Keratinocyte (primary cell): ENCODE results near the gene ZNF446. TPM values are rescaled to one million over a fixed set of nuclear protein-coding genes. Genes with fewer than 3 reads are reported as not detected.

Experiments
- DNase-seq: peaks from one replicate; pipeline ENCODE4 v3.0.0-alpha.2; 2011; ENCODE audit warnings: low read depth, missing footprints, low spot score
- FAIRE-seq: peaks from 2 replicates; lab custom pipeline; 2011; peaks lifted over from hg19 to GRCh38; lab: Jason Lieb, UNC
- H2AFZ ChIP-seq: 2 replicates; pipeline ENCODE4 v1.6.0; 2012; ENCODE audit warnings: low read length, control low read depth, inconsistent platforms; ENCODE audit not compliant: control insufficient read depth
- H3K27ac ChIP-seq: 2 replicates; pipeline ENCODE4 v1.5.1; 2011; ENCODE audit warnings: low read length; ENCODE audit not compliant: control insufficient read depth, insufficient read depth
- H3K27me3 ChIP-seq: 3 replicates; pipeline ENCODE4 v1.6.0; 2011; ENCODE audit warnings: low read length; ENCODE audit not compliant: control insufficient read depth, insufficient read depth; ENCODE audit errors: extremely low read depth
- H3K36me3 ChIP-seq, 2 experiments: 2 replicates in 1 of 2; 3 replicates in 1 of 2; pipeline ENCODE4 v1.5.1; 2011; ENCODE audit warnings: low read length in 2 of 2, mild to moderate bottlenecking in 1 of 2; ENCODE audit not compliant: control insufficient read depth in 2 of 2, insufficient read depth in 2 of 2; ENCODE audit errors: extremely low read depth in 1 of 2
- H3K4me1 ChIP-seq: 3 replicates; pipeline ENCODE4 v1.5.1; 2011; ENCODE audit warnings: low read length; ENCODE audit not compliant: control insufficient read depth, insufficient read depth; ENCODE audit errors: extremely low read depth
- H3K4me2 ChIP-seq: 3 replicates; pipeline ENCODE4 v1.6.0; 2011; ENCODE audit warnings: low read depth, low read length; ENCODE audit not compliant: control insufficient read depth, insufficient read depth; ENCODE audit errors: extremely low read depth
- H3K4me3 ChIP-seq, 3 experiments: fragments of 200-600 bp in 1 of 3; sonication (generic) in 1 of 3; 2 replicates in 2 of 3; 3 replicates in 1 of 3; pipeline ENCODE4 v1.5.1; 2011 to 2016; ENCODE audit warnings: low read length in 3 of 3, mild to moderate bottlenecking in 3 of 3, control low read depth in 2 of 3, inconsistent platforms in 1 of 3, low read depth in 1 of 3, mixed read lengths in 1 of 3, mixed run types in 1 of 3, moderate library complexity in 1 of 3; ENCODE audit not compliant: control insufficient read depth in 2 of 3, insufficient read depth in 2 of 3; ENCODE audit errors: extremely low read depth in 1 of 3
- H3K79me2 ChIP-seq: 2 replicates; pipeline ENCODE4 v1.6.0; 2012; ENCODE audit warnings: low read length; ENCODE audit not compliant: control insufficient read depth, insufficient read depth
- H3K9ac ChIP-seq: 3 replicates; pipeline ENCODE4 v1.6.0; 2011; ENCODE audit warnings: low read length; ENCODE audit not compliant: control insufficient read depth, insufficient read depth; ENCODE audit errors: extremely low read depth
- H3K9me1 ChIP-seq: 3 replicates; pipeline ENCODE4 v1.6.0; 2011; ENCODE audit warnings: low read length; ENCODE audit not compliant: control insufficient read depth, insufficient read depth; ENCODE audit errors: extremely low read depth
- H3K9me3 ChIP-seq: 2 replicates; pipeline ENCODE4 v1.5.1; 2012; ENCODE audit warnings: low read depth, low read length; ENCODE audit not compliant: control insufficient read depth
- H4K20me1 ChIP-seq: 3 replicates; pipeline ENCODE4 v1.6.0; 2011; ENCODE audit warnings: low read length; ENCODE audit not compliant: control insufficient read depth, insufficient read depth; ENCODE audit errors: extremely low read depth
- EZH2 ChIP-seq: IDR thresholded peaks from one replicate; pipeline ENCODE4 v1.6.1; 2012; ENCODE audit warnings: inconsistent platforms, mild to moderate bottlenecking, low read length, moderate library complexity
- dilution Hi-C: fragments of 300-500 bp; cut with MboI; formaldehyde crosslinking; loops from one replicate; pipeline ENCODE4 v1.7.0; 2020; ENCODE audit warnings: low sequenced_read_pairs; ENCODE audit not compliant: extremely low pct_ligation_motif_present
- polyA plus RNA-seq, 5 experiments: library from polyadenylated mRNA; depleted of rRNA in 3 of 5; stranded (reverse) in 3 of 5; stranded (forward) in 1 of 5; unstranded in 1 of 5; fragments of >200 nt; gene quantifications; 1 replicate in 1 of 5; 2 replicates in 3 of 5; 3 replicates in 1 of 5; pipeline versions ENCODE4 v1.2.1 to v1.2.3, GENCODE V29; 2011 to 2012; ENCODE audit warnings: missing spikeins in 2 of 5, low read depth in 1 of 5, low replicate concordance in 1 of 5
- TF ChIP-seq, protein P1 (sequence below), 3 experiments: IDR thresholded peaks in 1 of 3; conservative IDR thresholded peaks in 1 of 3; optimal IDR thresholded peaks in 1 of 3; 2 replicates in 2 of 3; 3 replicates in 1 of 3; pipeline versions ENCODE3 to v1.5.1; 2011; ENCODE audit warnings: low read length in 3 of 3, mild to moderate bottlenecking in 3 of 3, moderate library complexity in 2 of 3, control low read depth in 1 of 3, inconsistent platforms in 1 of 3; ENCODE audit not compliant: insufficient read depth in 2 of 3; ENCODE audit errors: extremely low read depth in 1 of 3

The ZNF446 gene
- polyA plus RNA-seq, 1 donor (not counting 4 experiments of a cell fraction or from before 2014, with no cell fraction given), result 2.1 TPM

DNA sequence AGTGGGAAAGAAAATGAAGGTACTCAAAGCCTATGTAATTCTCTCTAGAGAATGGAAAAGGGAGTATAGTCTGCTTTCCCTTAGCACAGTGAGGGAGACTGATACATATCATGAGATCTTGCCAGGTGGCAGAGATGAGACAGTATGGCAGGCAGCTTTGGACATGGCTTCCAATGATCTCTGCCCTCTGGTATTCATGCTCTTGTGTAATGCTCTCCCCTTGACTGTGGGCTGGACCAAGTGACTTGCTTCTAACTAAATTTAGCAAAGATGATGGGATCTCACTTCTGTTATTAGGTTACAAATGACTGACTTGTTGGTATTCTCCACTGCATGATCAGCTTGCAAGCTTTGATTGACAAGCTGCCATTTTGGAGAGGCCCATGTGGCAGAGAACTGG, 46.4 kb upstream of the ZNF446 start:
- TF ChIP-seq, protein P1, sequence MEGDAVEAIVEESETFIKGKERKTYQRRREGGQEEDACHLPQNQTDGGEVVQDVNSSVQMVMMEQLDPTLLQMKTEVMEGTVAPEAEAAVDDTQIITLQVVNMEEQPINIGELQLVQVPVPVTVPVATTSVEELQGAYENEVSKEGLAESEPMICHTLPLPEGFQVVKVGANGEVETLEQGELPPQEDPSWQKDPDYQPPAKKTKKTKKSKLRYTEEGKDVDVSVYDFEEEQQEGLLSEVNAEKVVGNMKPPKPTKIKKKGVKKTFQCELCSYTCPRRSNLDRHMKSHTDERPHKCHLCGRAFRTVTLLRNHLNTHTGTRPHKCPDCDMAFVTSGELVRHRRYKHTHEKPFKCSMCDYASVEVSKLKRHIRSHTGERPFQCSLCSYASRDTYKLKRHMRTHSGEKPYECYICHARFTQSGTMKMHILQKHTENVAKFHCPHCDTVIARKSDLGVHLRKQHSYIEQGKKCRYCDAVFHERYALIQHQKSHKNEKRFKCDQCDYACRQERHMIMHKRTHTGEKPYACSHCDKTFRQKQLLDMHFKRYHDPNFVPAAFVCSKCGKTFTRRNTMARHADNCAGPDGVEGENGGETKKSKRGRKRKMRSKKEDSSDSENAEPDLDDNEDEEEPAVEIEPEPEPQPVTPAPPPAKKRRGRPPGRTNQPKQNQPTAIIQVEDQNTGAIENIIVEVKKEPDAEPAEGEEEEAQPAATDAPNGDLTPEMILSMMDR (optimal IDR thresholded peaks at IDR 0.05 in 1 of 3, IDR thresholded peaks at IDR 0.05 in 1 of 3, conservative IDR thresholded peaks at IDR 0.05 in 1 of 3; ENCODE audit: extremely low read depth in 1 of 3, insufficient read depth in 2 of 3, low read length in 3 of 3), result no peak
- TF ChIP-seq EZH2, result no peak
- no peaks in the 10 kb centered on the region for H3K27me3 ChIP-seq
- H2AFZ ChIP-seq, result no peak overlapping the region
- dilution Hi-C loops, result no loop called here
- H3K27ac ChIP-seq, result no peak overlapping the region
- H3K4me2 ChIP-seq, result no peak overlapping the region
- peaks cover 16% of the 10 kb centered on the region for H3K4me1 ChIP-seq
- FAIRE-seq, result no peak
- H3K9me1 ChIP-seq, result no peaks in the 10 kb centered on the region
- H3K79me2 ChIP-seq, result no peaks in the 10 kb centered on the region
- H4K20me1 ChIP-seq, result no peaks in the 10 kb centered on the region
- H3K4me3 ChIP-seq, result no peak overlapping the region
- no peak overlapping the region for H3K9ac ChIP-seq
- DNase-seq, result no peak
- H3K36me3 ChIP-seq, result peaks cover 14 to 17% of the 10 kb centered on the region in 2 experiments
- H3K9me3 ChIP-seq, result peaks cover 37% of the 10 kb centered on the region

DNA sequence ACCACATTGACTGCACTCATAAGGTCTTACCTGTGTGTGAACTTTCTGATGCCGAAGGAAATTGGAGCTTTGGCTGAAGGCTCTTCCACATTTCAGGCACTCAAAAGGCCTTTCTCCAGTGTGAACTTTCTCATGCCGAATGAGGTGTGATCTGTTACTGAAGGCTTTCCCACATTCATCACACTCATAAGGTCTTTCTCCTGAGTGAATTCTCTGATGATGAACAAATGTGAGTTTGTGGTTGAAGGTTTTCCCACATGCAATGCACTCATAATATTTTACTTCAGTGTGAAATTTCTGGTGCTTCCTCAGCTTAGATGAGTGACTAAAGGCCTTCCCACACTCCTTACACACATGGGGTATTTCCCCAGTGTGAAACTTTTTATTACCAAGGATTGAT, 41.9 kb upstream of the ZNF446 start:
- TF ChIP-seq EZH2, result no peak
- TF ChIP-seq, protein P1 (optimal IDR thresholded peaks at IDR 0.05 in 1 of 3, IDR thresholded peaks at IDR 0.05 in 1 of 3, conservative IDR thresholded peaks at IDR 0.05 in 1 of 3; ENCODE audit: extremely low read depth in 1 of 3, insufficient read depth in 2 of 3, low read length in 3 of 3), result no peak
- H3K27me3 ChIP-seq, result no peaks in the 10 kb centered on the region
- DNase-seq (no peak), FAIRE-seq (no peak)
- H3K9me1 ChIP-seq, result no peaks in the 10 kb centered on the region
- peaks cover 2% of the 10 kb centered on the region for H3K4me1 ChIP-seq
- peaks cover 3% of the 10 kb centered on the region for H3K79me2 ChIP-seq
- peaks cover 17 to 21% of the 10 kb centered on the region in 2 experiments for H3K36me3 ChIP-seq
- H4K20me1 ChIP-seq, result no peaks in the 10 kb centered on the region
- no peak overlapping the region for H3K9ac ChIP-seq
- H3K4me3 ChIP-seq, result no peak overlapping the region
- no peak overlapping the region for H3K27ac ChIP-seq
- H2AFZ ChIP-seq, result no peak overlapping the region
- dilution Hi-C loops, result no loop called here
- no peak overlapping the region for H3K4me2 ChIP-seq
- H3K9me3 ChIP-seq, result peaks cover 46% of the 10 kb centered on the region
